PFSK-1 (cell line): ENCODE measurements around the gene MED28.

Source experiments
- FOXP2 ChIP-seq: optimal IDR thresholded peaks from 2 replicates; pipeline ENCODE3; 2011; ENCODE audit warnings: borderline replicate concordance, control low read depth, inconsistent platforms; ENCODE audit not compliant: insufficient read depth; ENCODE audit errors: extremely low read length, extremely low read depth
- POLR2AphosphoS5 ChIP-seq: IDR thresholded peaks from 2 replicates; pipeline ENCODE4 v1.6.1; 2012; ENCODE audit warnings: low read depth, mild to moderate bottlenecking, control low read depth, low read length, moderate library complexity
- SIN3A ChIP-seq: IDR thresholded peaks from 2 replicates; pipeline ENCODE4 v1.6.1; 2012; ENCODE audit warnings: mild to moderate bottlenecking, low read length, moderate library complexity, borderline replicate concordance; ENCODE audit not compliant: insufficient read depth
- TAF1 ChIP-seq: IDR thresholded peaks from 2 replicates; pipeline ENCODE4 v1.6.1; 2012; ENCODE audit warnings: low read length, control low read depth, borderline replicate concordance; ENCODE audit not compliant: insufficient read depth
- TF ChIP-seq, protein P1 (sequence below), 2 experiments: IDR thresholded peaks; 2 replicates each; pipeline versions ENCODE4 v1.6.1 to v1.8.0; 2011 to 2012; ENCODE audit warnings: low read depth in 2 of 2, low read length in 2 of 2, control low read depth in 1 of 2, inconsistent platforms in 1 of 2, mild to moderate bottlenecking in 1 of 2, moderate library complexity in 1 of 2; ENCODE audit not compliant: insufficient read depth in 1 of 2

DNA sequence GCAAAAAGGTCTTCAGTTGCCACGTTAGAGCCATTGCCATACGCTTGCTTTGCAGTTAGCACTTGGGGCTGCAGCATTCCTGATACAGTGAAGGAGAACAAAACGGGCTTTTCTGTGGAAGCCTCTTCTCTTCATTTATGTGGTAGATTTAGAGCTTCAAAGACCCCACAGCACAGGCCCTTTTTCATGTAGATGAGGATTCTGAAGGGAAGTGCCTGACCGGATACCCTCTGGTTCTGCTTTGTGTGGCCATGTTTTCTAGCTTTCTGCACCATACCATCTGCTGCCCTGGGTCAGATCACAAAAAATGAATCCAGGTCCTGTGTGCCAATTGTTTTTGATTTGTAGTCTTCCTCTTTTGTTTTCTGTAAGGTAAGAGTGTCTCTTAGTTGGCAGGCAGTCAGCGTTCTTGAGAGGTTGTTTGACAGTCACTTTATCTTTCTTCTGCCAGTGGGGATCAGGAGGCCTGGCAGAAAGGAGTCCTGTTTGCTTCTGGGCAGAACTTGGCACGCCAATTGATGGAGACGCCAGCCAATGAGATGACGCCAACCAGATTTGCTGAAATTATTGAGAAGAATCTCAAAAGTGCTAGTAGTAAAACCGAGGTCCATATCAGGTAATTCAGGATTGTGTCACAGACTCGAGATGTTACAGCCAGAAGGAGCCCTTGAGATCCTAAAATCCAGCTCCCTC is 29.8 kb upstream of the MED28 start:
- TF ChIP-seq POLR2AphosphoS5 (no peak), TAF1 (no peak), SIN3A (no peak), FOXP2 (no peak)
- TF ChIP-seq, protein P1, sequence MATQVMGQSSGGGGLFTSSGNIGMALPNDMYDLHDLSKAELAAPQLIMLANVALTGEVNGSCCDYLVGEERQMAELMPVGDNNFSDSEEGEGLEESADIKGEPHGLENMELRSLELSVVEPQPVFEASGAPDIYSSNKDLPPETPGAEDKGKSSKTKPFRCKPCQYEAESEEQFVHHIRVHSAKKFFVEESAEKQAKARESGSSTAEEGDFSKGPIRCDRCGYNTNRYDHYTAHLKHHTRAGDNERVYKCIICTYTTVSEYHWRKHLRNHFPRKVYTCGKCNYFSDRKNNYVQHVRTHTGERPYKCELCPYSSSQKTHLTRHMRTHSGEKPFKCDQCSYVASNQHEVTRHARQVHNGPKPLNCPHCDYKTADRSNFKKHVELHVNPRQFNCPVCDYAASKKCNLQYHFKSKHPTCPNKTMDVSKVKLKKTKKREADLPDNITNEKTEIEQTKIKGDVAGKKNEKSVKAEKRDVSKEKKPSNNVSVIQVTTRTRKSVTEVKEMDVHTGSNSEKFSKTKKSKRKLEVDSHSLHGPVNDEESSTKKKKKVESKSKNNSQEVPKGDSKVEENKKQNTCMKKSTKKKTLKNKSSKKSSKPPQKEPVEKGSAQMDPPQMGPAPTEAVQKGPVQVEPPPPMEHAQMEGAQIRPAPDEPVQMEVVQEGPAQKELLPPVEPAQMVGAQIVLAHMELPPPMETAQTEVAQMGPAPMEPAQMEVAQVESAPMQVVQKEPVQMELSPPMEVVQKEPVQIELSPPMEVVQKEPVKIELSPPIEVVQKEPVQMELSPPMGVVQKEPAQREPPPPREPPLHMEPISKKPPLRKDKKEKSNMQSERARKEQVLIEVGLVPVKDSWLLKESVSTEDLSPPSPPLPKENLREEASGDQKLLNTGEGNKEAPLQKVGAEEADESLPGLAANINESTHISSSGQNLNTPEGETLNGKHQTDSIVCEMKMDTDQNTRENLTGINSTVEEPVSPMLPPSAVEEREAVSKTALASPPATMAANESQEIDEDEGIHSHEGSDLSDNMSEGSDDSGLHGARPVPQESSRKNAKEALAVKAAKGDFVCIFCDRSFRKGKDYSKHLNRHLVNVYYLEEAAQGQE (IDR thresholded peaks at IDR 0.05; ENCODE audit: insufficient read depth in 1 of 2, low read depth in 2 of 2, low read length in 2 of 2): no peak
